HG03280 (cell line): Measurements from ENCODE around the gene MSL1.
"Not testable (repeated sequence)": the region's sequence is repeated elsewhere in the genome, so short reads cannot be mapped to it uniquely, and the experiment has no call there.

Experiments used
- ATAC-seq: cut with Tn5 transposase; IDR thresholded peaks from one replicate; pipeline ENCODE4 v1.9.1; 2021; ENCODE audit warnings: mild to moderate bottlenecking, moderate library complexity; ENCODE audit not compliant: unreplicated experiment

The MSL1 gene

DNA sequence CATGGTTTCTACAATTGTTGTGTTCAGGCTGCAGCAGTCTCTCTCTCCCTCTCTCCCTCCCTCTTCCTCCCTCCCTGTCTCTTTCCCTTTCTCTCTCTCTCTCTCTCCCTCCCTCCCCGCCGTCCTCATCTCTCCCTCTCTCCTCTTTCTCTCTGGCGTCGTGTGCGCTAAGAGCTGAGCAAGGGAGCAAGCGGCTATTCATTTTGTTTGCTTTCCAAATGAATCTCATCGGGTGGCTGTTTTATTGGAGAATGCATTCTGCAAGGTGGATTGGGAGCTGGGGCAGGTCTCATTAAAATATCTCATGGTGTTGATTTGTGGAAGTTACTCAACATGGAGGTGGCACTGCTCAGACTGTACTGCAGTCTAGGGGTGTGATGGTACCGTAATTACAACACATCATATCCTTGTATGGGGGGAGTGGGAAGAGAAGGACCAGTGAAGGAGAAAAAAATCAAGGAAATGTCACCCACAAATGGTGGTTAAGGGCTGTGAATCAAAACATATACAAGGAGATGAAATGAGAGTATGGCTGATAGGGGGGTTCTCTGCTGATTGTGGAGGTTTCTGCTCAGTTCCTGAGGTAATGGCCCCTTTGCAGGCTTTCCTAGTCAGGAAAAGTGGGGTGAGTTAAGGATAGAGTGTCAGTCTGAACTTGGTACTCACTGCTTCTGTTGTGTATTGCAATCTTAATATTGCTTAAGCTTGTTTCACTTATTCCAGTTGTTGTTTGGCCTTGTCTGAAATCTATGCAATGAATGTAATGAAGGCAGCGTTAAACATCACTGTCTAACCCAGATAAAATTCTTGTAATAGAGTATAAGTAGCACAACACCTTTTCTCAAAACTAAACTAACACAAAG, 2.7 kb downstream of the MSL1 start:
- ATAC-seq, result no peak

DNA sequence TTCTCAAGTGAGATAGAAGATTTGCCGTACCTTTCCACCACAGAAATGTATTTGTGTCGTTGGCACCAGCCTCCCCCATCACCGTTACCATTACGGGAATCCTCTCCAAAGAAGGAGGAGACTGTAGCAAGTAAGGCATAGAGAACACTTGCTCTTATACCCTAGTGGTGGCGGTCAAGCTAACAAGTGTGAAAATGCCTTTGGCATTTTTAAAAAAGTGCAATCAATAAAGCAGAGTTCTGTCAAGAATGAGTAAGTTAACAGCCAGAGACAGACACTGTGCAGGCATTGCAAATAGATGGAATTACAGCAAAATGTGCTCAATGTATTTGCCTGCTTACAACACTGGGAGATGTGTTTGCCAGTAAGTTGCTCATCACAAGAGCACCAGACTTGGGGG, 7.7 kb downstream of the MSL1 start:
- ATAC-seq, result no peak

DNA sequence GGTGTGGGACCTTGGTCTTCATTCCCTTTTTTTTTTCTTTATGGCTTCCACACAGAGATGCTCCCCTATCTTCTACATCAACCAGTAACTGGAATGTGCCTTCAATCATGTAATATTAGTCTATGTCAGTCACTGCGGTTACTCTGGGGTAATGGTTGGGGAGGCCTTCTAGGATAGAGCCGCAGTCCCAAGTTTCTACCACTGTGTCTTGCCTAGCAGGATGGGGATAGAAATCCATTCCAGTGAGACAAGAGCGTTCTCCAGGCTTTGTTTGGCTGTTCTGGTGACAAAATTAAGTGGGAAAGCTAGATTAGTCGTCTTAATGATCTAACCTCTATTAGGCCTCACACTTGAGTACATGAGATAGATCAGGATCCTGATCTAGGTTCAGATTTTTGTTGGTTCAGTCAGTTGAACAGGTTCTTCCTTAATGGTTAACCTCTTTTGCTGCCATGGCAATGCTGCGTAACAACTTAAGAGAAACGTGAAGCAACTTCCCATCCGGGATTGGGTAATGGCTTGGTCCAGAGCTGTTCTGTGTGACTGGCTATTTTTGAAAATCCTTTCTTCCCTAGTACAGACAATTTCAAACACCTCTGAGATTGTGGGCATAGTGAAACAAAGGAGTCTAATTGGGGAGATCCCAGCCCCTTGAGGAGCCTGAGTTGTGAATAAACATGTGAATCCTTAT, 8.7 kb downstream of the MSL1 start:
- no peak for ATAC-seq

DNA sequence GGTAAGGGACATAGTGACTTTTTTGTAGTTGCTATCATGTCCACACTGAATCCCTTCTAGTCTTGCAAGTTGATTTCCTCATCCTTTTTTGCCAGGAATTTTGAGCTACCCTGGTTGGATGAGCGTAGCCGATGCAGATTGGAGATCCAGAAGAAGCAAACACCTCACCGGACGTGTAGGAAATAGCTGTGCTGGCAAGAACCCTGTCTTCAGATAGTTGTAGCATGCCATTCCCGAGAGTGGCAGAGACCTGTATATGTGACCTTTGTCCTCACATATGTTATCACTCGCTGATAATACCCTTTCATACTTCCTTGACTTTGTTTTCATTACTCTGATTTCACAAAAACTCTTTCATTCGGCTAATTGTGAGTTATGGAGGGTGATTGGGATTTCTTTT, 12.4 kb downstream of the MSL1 start:
- no peak for ATAC-seq

DNA sequence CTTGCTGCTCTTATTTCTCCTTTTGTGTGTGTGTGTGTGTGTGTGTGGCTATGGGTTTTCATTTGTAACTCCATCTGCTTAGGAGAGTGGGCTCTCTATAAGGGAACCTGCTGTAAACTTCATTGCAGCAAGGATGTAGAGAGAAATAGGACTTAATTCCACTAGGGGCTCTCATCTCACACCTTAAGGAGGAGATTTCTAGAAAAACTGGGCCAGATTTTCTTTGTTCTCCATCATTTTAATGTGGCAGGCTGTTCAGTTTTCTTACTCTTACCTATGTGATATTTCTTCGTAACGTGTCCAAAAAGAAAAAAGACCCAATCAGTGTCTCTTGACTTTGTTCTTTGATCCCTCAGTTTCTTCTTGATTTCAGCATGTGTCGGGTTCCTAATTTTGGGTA, 14.0 kb downstream of the MSL1 start:
- ATAC-seq, result no peak

DNA sequence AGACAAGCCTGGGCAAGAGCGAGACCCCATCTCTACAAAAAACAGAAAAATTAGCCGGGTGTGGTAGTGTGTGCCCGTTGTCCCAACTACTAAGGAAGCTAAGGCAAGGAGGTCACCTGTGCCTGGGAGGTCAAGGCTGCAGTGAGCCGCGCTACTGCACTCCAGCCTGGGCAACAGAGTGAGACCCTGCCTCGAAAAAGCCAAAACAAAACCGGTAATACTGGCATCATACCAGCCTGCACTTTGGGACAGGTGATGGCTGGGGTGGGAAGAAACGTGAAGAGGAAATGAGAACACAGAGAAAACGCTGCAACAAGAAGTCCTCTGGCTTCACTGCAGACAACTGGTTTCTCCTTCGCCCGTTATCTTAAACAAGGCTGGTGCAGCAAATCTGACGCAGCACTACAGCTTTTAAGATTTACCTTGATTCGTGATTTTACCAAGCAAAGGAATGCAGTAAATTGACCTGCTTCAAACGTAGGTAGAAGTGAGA, 17.8 kb downstream of the MSL1 start:
- peak; percentile 10 for ATAC-seq

DNA sequence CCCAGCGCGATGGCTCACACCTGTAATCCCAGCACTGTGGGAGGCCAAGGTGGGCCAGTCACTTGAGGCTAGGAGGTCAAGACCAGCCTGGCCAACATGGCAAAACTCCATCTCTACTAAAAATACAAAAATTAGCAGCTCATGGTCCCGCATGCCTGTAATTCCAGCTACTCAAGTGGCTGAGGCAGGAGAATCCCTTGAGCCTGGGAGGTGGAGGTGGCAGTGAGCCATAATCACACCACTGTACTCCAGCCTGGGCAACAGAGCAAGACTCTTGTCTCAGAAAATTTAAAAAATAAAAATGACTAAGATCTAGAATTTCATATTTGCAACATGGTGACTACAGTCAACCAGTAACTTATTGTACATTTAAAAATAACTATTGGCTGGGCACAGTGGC, 21.4 kb downstream of the MSL1 start:
- not testable (repeated sequence) for ATAC-seq

DNA sequence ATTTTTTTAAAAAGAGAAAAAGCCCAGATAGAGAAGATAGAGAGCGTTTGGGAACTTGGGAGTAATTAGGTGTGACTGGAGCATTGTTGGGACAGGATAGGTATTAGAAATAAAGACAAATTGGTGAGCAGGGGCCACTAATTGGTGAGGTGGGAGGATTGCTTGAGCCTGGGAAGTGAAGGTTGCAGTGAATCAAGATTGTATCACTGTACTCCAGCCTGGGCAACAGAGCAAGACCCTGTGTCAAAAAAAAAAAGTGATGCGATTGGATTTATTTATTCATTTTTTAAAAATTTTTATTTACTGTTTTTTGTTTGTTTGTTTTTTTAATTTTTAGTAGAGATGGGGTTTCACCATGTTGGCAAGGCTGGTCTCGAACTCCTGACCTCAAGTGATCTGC, 23.7 kb downstream of the MSL1 start:
- no peak for ATAC-seq

DNA sequence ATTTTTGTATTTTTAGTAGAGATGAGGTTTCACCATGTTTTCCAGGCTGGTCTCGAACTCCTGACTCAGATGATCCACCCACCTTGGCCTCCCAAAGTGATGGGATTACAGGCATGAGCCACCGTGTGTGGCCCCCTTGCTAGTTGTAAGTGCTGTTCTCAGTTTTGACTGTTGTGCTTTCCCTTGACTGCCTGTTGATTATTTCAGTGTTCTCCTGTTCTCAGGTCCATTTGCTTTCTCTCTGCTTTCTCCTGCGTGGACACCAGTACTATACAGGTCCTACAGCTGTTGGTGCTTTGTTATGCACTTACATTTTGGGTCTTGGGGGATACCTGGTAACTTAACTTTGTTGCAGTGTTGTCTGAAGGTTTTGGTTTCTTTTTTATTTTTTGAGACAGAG, 26.8 kb downstream of the MSL1 start:
- no peak for ATAC-seq

DNA sequence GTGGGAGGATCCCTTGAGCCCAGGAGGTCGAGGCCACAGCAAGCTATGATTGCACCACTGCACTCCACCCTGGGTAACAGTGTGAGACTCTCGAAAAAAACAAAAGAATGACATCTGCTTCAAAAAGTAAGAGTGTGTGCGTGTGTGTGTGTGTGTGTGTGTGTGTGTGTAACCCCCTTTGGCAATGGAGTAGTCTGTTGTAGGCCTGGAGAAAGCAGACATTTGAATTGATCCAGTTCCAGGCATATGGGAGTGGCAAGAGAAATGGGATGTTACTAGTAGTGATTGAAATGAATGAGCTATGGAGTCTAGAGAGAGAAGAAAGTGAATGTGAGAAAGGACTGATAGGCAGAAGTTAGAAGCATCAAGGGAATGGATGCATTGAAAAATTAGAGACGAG, 28.5 kb downstream of the MSL1 start:
- no peak for ATAC-seq

DNA sequence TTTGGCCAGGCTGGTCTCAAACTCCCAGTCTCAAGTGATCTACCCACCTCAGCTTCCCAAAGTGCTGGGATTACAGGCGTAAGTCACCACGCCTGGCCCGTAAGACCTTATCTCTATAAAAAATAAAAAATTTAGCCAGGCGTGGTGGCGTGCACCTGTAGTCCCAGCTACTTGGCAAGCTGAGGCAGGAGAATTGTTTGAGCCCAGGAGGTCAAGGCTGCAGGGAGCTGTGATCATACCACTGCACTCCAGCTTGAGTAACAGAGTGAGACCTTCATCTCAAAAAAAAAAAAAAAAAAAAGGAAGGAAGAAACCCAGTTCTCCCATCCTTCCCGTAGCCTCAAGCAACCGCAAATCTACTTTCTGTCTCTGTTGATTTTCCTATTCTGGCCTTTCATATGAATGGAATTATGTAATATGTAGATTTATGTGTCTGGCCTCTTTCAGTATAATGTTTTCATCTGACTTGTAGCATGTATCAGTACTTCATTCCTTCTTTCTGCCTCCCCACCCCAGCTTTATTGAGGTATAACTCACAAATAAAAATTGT, 29.7 kb downstream of the MSL1 start:
- ATAC-seq, result no peak

DNA sequence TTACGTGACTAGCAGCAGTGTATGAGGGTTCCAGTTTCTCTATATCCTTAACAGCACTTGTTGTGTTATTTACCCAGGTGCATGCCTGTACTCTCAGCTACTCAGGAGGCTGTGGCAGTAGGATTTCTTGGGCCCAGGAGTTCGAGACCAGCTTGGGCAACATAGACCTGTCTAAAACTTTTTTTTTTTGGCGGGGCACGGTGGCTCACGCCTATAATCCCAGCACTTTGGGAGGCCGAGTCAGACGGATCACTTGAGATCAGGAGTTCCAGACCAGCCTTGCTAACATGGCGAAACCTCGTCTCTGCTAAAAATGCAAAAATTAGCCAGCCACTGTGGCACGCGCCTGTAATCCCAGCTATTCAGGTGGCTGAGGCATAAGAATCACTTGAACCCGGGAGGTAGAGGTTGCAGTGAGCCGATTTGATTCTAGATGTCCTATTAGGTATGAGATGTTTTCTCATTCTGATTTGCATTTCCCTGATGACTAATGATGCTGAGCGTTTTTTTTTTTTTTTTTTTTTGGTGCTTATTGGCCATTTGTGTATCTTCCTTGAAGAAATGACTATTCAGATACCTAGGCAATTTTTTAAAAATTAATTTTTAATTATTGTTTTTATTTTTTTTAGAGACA, 31.9 kb downstream of the MSL1 start:
- ATAC-seq, result no peak

DNA sequence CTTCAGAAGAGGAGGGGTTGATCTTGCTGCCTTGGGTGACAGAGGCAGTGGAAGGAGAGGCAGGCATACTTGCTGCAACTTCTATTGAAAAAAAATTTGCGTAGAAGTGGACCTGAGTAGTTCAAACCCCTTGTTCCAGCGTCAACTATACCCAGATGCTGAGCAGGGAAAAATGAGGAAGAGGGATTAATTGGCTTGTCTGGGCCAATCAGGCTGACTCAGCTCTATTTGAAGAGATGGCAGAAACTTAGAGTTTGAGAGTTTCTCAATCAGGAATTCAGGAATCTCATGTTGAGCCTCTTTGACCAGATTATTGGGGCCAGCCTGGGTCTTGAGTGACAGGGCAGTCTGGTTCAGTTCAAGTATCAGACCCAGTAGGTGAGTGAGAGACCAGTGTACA, 36.2 kb downstream of the MSL1 start:
- no peak for ATAC-seq

DNA sequence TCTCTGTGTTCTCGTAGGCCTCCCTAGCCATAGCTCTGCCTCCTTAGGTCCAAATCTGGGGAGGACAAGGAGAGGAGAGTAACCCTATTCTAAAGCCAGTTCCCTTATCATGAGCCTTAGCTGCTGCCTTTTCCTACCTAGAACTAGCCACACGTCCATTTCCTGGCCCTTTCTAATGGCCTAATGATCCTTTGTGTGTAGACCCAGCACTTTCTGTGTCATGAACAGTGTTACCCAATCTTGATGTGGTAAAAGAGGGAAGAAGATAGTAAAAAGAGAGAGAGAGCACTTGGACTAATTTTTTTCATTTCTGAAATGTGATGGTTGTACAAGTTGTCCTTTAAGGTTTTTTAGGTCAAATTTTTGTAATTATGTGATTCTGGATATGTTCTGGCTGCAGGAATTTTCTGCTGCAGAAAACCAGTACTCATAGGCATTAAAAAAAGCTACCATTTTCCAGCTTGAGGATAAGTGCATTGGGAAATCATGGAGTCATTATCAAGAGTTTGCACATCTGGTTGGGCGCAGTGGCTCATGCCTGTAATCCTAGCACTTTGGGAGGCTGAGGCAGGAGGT, 36.8 kb downstream of the MSL1 start:
- no peak for ATAC-seq

DNA sequence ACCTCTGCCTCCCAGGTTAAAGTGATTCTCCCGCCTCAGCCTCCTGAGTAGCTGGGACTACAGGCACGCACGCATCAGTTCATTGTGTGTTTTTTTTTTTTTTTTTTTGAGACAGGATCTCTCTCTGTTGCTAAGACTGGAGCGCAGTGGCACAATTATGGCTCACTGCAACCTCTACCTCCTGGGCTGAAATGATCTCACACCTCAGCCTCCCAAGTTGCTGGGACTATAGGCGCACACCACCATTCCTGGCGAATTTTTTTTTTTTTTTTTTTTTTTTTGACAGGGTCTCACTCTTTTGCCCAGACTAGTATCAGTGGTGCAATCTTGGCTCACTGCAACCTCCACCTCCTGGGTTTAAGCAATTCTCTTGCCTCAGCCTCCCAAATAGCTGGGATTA, 37.7 kb downstream of the MSL1 start:
- no peak for ATAC-seq

DNA sequence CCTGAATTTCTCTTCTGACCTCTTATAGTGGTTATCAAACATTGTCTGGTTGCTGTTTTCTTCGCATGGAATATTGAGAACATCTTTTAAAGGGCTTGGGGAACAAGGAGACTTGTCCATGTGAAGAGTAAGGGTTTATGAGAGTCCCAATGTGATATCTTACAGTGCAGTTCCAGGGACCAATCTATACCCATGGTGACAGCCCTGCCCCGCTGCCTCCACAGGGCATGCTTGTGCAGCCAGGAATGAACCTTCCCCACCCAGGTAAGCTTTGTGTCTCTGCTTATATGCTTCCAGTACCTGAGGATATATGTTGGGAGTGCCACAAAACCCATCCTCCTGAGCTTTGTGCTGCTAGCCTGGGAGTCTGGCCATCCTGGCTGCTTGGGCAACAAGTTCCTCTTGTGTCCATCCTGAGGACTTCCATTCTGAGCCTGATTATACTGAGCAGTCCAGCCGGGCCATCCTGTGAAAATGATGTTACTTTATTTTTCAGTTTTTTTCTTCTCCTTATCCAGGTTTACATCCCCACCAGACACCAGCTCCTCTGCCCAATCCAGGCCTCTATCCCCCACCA, 46.0 kb downstream of the MSL1 start:
- ATAC-seq, result no peak

DNA sequence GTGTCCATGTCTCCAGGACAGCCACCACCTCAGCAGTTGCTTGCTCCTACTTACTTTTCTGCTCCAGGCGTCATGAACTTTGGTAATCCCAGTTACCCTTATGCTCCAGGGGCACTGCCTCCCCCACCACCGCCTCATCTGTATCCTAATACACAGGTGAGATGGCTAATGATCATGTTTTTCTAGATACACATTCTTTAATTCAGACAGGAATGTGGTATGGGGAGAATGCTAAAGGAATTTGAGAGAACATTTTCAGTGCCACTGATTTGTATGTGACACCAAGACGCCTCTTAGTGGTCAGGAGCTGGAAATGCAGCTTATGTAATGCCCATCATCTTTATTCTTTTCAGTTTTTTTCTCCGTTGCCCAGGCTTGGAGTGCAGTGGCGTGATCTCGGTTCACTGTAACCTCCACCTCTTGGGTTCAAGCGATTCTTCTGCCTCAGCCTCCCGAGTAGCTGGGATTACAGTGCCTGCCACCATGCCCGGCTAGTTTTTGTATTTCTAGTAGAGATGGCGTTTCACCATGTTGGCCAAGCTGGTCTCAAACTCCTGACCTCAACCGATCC, 46.6 kb downstream of the MSL1 start:
- no peak for ATAC-seq

DNA sequence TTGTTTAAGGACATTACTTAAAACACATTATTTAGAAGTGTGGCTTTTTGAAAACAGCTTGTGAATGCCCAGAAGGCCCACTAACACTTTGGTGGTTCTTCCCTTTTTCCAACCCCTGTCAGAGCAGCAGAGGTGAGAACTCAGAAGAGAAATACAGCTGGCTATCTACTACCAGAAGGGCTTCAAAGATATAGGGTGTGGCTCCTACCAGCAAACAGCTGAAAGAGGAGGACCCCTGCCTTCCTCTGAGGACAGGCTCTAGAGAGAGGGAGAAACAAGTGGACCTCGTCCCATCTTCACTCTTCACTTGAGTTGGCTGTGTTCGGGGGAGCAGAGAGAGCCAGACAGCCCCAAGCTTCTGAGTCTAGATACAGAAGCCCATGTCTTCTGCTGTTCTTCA, 48.6 kb downstream of the MSL1 start:
- no peak for ATAC-seq

DNA sequence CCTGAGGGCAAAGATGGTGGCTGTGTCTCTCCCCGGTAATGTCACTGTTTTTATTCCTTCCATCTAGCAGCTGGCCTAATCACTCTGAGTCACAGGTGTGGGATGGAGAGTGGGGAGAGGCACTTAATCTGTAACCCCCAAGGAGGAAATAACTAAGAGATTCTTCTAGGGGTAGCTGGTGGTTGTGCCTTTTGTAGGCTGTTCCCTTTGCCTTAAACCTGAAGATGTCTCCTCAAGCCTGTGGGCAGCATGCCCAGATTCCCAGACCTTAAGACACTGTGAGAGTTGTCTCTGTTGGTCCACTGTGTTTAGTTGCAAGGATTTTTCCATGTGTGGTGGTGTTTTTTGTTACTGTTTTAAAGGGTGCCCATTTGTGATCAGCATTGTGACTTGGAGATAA, 50.0 kb downstream of the MSL1 start:
- no peak for ATAC-seq

DNA sequence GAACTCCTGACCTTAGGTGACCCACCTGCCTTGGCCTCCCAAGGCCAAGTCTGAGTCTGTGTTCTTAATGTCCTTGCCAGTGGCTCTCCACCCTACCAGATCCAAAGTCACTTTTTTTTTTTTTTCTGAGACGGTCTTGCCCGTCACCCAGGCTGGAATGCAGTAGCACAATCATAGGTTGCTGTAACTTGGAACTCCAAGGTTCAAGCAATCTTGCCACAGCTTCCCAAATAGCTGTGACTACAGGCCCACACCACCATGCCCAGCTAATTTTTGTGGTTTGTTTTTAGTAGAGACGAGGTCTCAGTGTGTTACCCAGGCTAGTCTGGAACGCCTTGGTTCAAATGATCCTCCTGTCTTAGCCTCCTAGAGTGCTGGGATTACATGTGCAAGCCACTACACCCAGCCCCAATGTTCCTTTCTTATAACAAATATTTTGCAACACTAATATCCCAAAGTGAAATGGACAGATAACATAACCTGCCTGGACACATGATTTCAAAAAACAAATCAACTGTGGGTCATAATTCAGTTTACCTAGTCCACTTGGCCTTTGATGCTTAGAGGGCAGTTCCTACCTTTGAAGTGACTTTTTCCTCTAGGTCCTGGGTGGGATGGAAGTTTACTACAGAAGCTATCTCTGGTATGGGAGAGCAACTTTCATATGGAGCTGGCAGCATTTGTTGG, 51.5 kb downstream of the MSL1 start:
- no peak for ATAC-seq
